ENCODE data around the gene CD59.

- TF ChIP-seq CTCF (IDR thresholded peaks at IDR 0.05 in 8 of 11, conservative IDR thresholded peaks at IDR 0.05 in 3 of 11), result no peak
- TF ChIP-seq POLR2A (IDR thresholded peaks at IDR 0.05), result no peak
- TF ChIP-seq POLR2AphosphoS5 (IDR thresholded peaks at IDR 0.05), result no peak
Observed at GRCh38 chr11:33699515-33700062, 36.6 kb downstream of the CD59 start.
